Measurements from ENCODE around the gene MINDY3. TPM values are rescaled to one million over a fixed set of nuclear protein-coding genes. Genes with fewer than 3 reads are reported as not detected.

The MINDY3 gene
- total and polyA plus RNA-seq, 4 donors, result 6.5 to 16.1 (median 12.3) TPM

GRCh38 chr10:15783941-15784636 lies 76.2 kb downstream of the MINDY3 start:
- H3K27ac ChIP-seq (ENCODE audit: low read depth in 1 of 2, low read length in 2 of 2), result no peak overlapping the region
- TF ChIP-seq FOXA1 (IDR thresholded peaks at IDR 0.05) (no peak), YY1 (IDR thresholded peaks at IDR 0.05) (no peak), HNF4A (conservative IDR thresholded peaks at IDR 0.05) (no peak), MAX (IDR thresholded peaks at IDR 0.05) (no peak), JUND (IDR thresholded peaks at IDR 0.05) (no peak), GABPA (IDR thresholded peaks at IDR 0.05 in 1 of 2, conservative IDR thresholded peaks at IDR 0.05 in 1 of 2) (no peak), HNF4G (IDR thresholded peaks at IDR 0.05) (no peak), RXRA (IDR thresholded peaks at IDR 0.05) (no peak), SP1 (IDR thresholded peaks at IDR 0.05) (no peak), TAF1 (conservative IDR thresholded peaks at IDR 0.05) (no peak)
- 50% methylated on average over 5 of the region's 5 CpGs for WGBS
- H3K27me3 ChIP-seq (ENCODE audit: control insufficient read depth in 4 of 4, insufficient read depth in 4 of 4, low read length in 3 of 4), result no peaks in the 10 kb centered on the region
- DNase-seq (ENCODE audit: low spot score), result no peak
- H3K4me1 ChIP-seq (ENCODE audit: control insufficient read depth in 4 of 4, insufficient read depth in 4 of 4, low read length in 3 of 4), result peaks cover 0 to 5% (median 0%) of the 10 kb centered on the region in 4 donors
- no peaks in the 10 kb centered on the region for H3K9me3 ChIP-seq (ENCODE audit: control insufficient read depth in 4 of 4, low read length in 3 of 4)
- no peak overlapping the region for H3K4me3 ChIP-seq (ENCODE audit: low read depth in 1 of 3, low read length in 3 of 3)
- H3K9ac ChIP-seq (ENCODE audit: low read depth in 1 of 2, low read length in 2 of 2), result no peak overlapping the region
- H3K36me3 ChIP-seq (ENCODE audit: control insufficient read depth in 4 of 4, insufficient read depth in 3 of 4, low read depth in 1 of 4, low read length in 3 of 4), result peaks cover 0 to 46% (median 30%) of the 10 kb centered on the region in 4 donors

- Histone ChIP-seq H3K27ac (ENCODE audit: low read depth in 1 of 2, low read length in 2 of 2) (no peak overlapping the region), H3K9me3 (ENCODE audit: control insufficient read depth in 4 of 4, low read length in 3 of 4) (no peaks in the 10 kb centered on the region), H3K9ac (ENCODE audit: low read depth in 1 of 2, low read length in 2 of 2) (no peak overlapping the region), H3K4me1 (ENCODE audit: control insufficient read depth in 4 of 4, insufficient read depth in 4 of 4, low read length in 3 of 4) (peaks cover 0 to 5% (median 0%) of the 10 kb centered on the region in 4 donors), H3K4me3 (ENCODE audit: low read depth in 1 of 3, low read length in 3 of 3) (no peak overlapping the region), H3K36me3 (ENCODE audit: control insufficient read depth in 4 of 4, insufficient read depth in 3 of 4, low read depth in 1 of 4, low read length in 3 of 4) (peaks cover 0 to 59% (median 37%) of the 10 kb centered on the region in 4 donors), H3K27me3 (ENCODE audit: control insufficient read depth in 4 of 4, insufficient read depth in 4 of 4, low read length in 3 of 4) (no peaks in the 10 kb centered on the region)
- 91% methylated on average over 4 of the region's 4 CpGs for WGBS
- no peak for TF ChIP-seq ZBTB33 (IDR thresholded peaks at IDR 0.05)
- no peak for TF ChIP-seq SP1 (IDR thresholded peaks at IDR 0.05)
- no peak for TF ChIP-seq HNF4G (IDR thresholded peaks at IDR 0.05)
- no peak for TF ChIP-seq MAX (IDR thresholded peaks at IDR 0.05)
- no peak for TF ChIP-seq YY1 (IDR thresholded peaks at IDR 0.05)
- no peak for TF ChIP-seq NR2F2 (IDR thresholded peaks at IDR 0.05)
- TF ChIP-seq EGR1 (IDR thresholded peaks at IDR 0.05; ENCODE audit: low read depth in 2 of 2), result no peak
- TF ChIP-seq RAD21 (IDR thresholded peaks at IDR 0.05), result no peak
- DNase-seq (ENCODE audit: low spot score), result no peak
Measured at GRCh38 chr10:15782851-15783250, 77.5 kb downstream of the MINDY3 start.

- Histone ChIP-seq H3K27ac (ENCODE audit: low read depth in 1 of 2, low read length in 2 of 2) (no peak overlapping the region), H3K36me3 (ENCODE audit: control insufficient read depth in 4 of 4, insufficient read depth in 3 of 4, low read depth in 1 of 4, low read length in 3 of 4) (peaks cover 0 to 51% (median 36%) of the 10 kb centered on the region in 4 donors), H3K4me1 (ENCODE audit: control insufficient read depth in 4 of 4, insufficient read depth in 4 of 4, low read length in 3 of 4) (peaks cover 0 to 5% (median 0%) of the 10 kb centered on the region in 4 donors), H3K9ac (ENCODE audit: low read depth in 1 of 2, low read length in 2 of 2) (no peak overlapping the region), H3K9me3 (ENCODE audit: control insufficient read depth in 4 of 4, low read length in 3 of 4) (peaks cover 0 to 2% (median 0%) of the 10 kb centered on the region in 4 donors), H3K27me3 (ENCODE audit: control insufficient read depth in 4 of 4, insufficient read depth in 4 of 4, low read length in 3 of 4) (no peaks in the 10 kb centered on the region), H3K4me3 (ENCODE audit: low read depth in 1 of 3, low read length in 3 of 3) (no peak overlapping the region)
- 96% methylated on average over 7 of the region's 7 CpGs for WGBS
- no peak for DNase-seq (ENCODE audit: low spot score)
- TF ChIP-seq GABPA (IDR thresholded peaks at IDR 0.05 in 1 of 2, conservative IDR thresholded peaks at IDR 0.05 in 1 of 2), result no peak
- TF ChIP-seq RAD21 (IDR thresholded peaks at IDR 0.05), result no peak
- TF ChIP-seq ZBTB33 (IDR thresholded peaks at IDR 0.05), result no peak
- TF ChIP-seq CTCF (IDR thresholded peaks at IDR 0.05; ENCODE audit: low read depth, low read length, missing input control), result no peak
- TF ChIP-seq RXRA (IDR thresholded peaks at IDR 0.05), result no peak
- no peak for TF ChIP-seq YY1 (IDR thresholded peaks at IDR 0.05)
- TF ChIP-seq SP1 (IDR thresholded peaks at IDR 0.05), result no peak
- TF ChIP-seq REST (IDR thresholded peaks at IDR 0.05), result no peak
Measured at GRCh38 chr10:15781381-15781960, 78.8 kb downstream of the MINDY3 start.
